C4-2B (cell line): ENCODE measurements around the gene COG8.

ENCODE experiments used
- CTCF ChIP-seq: fragments of 450-650 bp; conservative IDR thresholded peaks from 2 replicates; pipeline ENCODE4 v1.5.1; 2017; ENCODE audit warnings: mild to moderate bottlenecking
- ZFX ChIP-seq: fragments of 450-650 bp; IDR thresholded peaks from 2 replicates; pipeline ENCODE4 v1.6.1; 2017

GRCh38 chr16:69318911-69319289 is 20.5 kb downstream of the COG8 start:
- TF ChIP-seq CTCF, result no peak
- TF ChIP-seq ZFX, result no peak
